B cell (primary cell): ENCODE data around the gene PTPRT.

Experiments used
- CTCF ChIP-seq: fragments of 200-600 bp; IDR thresholded peaks from one replicate; pipeline ENCODE4 v1.8.0; 2022; ENCODE audit warnings: antibody characterized with exemption, mild to moderate bottlenecking
- EZH2 ChIP-seq: IDR thresholded peaks from 2 replicates; pipeline ENCODE4 v1.6.1; 2012; ENCODE audit warnings: borderline replicate concordance, low read depth, mild to moderate bottlenecking, moderate library complexity, low read length; ENCODE audit not compliant: insufficient read depth, poor library complexity, severe bottlenecking

GRCh38 chr20:43237651-43238168 lies 48.0 kb upstream of the PTPRT start:
- no peak for TF ChIP-seq CTCF
- no peak for TF ChIP-seq EZH2
